ENCODE results near the gene SETD3. TPM values are rescaled to one million over a fixed set of nuclear protein-coding genes. Genes with fewer than 3 reads are reported as not detected.

SETD3 gene
- total and polyA plus RNA-seq, 2 of the 8 experiments (the other 6 are each of a cell fraction or from before 2014, with no cell fraction given), result 24.0 to 64.0 TPM

- no peak for FAIRE-seq
- Histone ChIP-seq H3K4me1 (replicated peaks in 1 of 4; ENCODE audit: control insufficient read depth in 3 of 4, insufficient read depth in 4 of 4, low read length in 3 of 4) (peaks cover 0 to 4% (median 0%) of the 10 kb centered on the region in 4 experiments; a peak in 1 of 7 replicates), H2BK15ac (ENCODE audit: low read length) (no peak overlapping the region), H3K36me3 (ENCODE audit: control insufficient read depth in 2 of 4, insufficient read depth in 4 of 4, low read length in 3 of 4) (no peaks in the 10 kb centered on the region), H3K23me2 (ENCODE audit: low read depth, low read length) (no peaks in the 10 kb centered on the region; the same call in 1 of the 2 replicates), H3K27me3 (replicated peaks in 1 of 4; ENCODE audit: control insufficient read depth in 3 of 4, extremely low read depth in 1 of 4, insufficient read depth in 3 of 4, low read length in 3 of 4) (no peaks in the 10 kb centered on the region), H4K5ac (ENCODE audit: insufficient read length, low read depth, low read length) (no peak overlapping the region), H3K18ac (ENCODE audit: extremely low read depth, low read length) (no peak overlapping the region), H4K8ac (ENCODE audit: extremely low read depth, insufficient read depth, low read length) (no peak overlapping the region), H4K91ac (replicated peaks; ENCODE audit: insufficient read length, low read length) (no peak overlapping the region), H3K4me2 (ENCODE audit: insufficient read depth in 1 of 2, low read depth in 2 of 2, low read length in 2 of 2) (no peak overlapping the region), H3K4ac (replicated peaks; ENCODE audit: insufficient read length, low read depth, low read length) (no peak overlapping the region), H4K20me1 (replicated peaks in 1 of 2; ENCODE audit: control insufficient read depth in 1 of 2, insufficient read depth in 2 of 2, low read length in 2 of 2) (no peaks in the 10 kb centered on the region), H3K79me2 (ENCODE audit: control insufficient read depth in 1 of 2, insufficient read depth in 2 of 2, low read length in 2 of 2) (no peaks in the 10 kb centered on the region), H3K79me1 (ENCODE audit: low read depth, low read length) (no peaks in the 10 kb centered on the region), H3K4me3 (ENCODE audit: extremely low read depth in 1 of 4, insufficient read depth in 2 of 4, low read depth in 3 of 4, low read length in 4 of 4) (no peak overlapping the region), H2AK5ac (ENCODE audit: low read depth, low read length) (no peak overlapping the region), H3K9me3 (ENCODE audit: insufficient read depth in 2 of 2, low read depth in 1 of 2, low read length in 1 of 2) (no peaks in the 10 kb centered on the region), H2BK5ac (ENCODE audit: low read depth, low read length) (no peak overlapping the region), H2BK120ac (replicated peaks; ENCODE audit: low read depth, low read length) (no peak overlapping the region), H3K9ac (replicated peaks in 1 of 4; ENCODE audit: extremely low read depth in 1 of 4, low read depth in 3 of 4, low read length in 3 of 4) (no peak overlapping the region), H3K27ac (ENCODE audit: low read depth, low read length) (no peak overlapping the region), H3K56ac (replicated peaks; ENCODE audit: insufficient read length, low read depth, low read length) (no peak overlapping the region), H3K23ac (ENCODE audit: insufficient read length) (no peak overlapping the region), H2AFZ (ENCODE audit: low read length) (no peak overlapping the region), H2BK20ac (ENCODE audit: low read length) (no peak overlapping the region), H2BK12ac (ENCODE audit: low read depth, low read length) (no peak overlapping the region), H3K14ac (ENCODE audit: insufficient read length) (no peak overlapping the region)
- no peak for TF ChIP-seq EP300 (IDR thresholded peaks at IDR 0.05; ENCODE audit: borderline replicate concordance in 1 of 2, low read depth in 2 of 2, low read length in 2 of 2)
- ChIA-PET POLR2A (ENCODE audit: partially characterized antibody) (interaction anchor here (1.7 kb wide), 1 partner anchor 11 kb away, joined by 3 read pairs; no protein-coding TSS in a partner anchor), CTCF (ENCODE audit: partially characterized antibody) (interaction anchor here (0.6 to 9.7 kb wide), 5 partner anchors 15 to 250 kb away, joined by 3 to 123 read pairs (median 3); no protein-coding TSS in a partner anchor)
- 77% methylated on average over 7 of the region's 9 CpGs; no CpG with 5 or more reads in 1 of the 2 experiments for WGBS, 2 experiments (ENCODE audit: extremely low coverage in 1 of 2, insufficient coverage in 1 of 2, insufficient read length in 1 of 2, insufficient replicate concordance in 2 of 2, low coverage in 1 of 2, low lambda C conversion rate in 2 of 2, missing lambda C conversion rate in 1 of 2)
- no peak for DNase-seq (ENCODE audit: low read depth in 1 of 2, low spot score in 2 of 2)
Observed at GRCh38 chr14:99377951-99378350, 102.7 kb downstream of the SETD3 start.

All from H1 (cell line).